HG03280 (cell line): Measurements from ENCODE around the gene CFDP1.

Source experiments
- ATAC-seq: cut with Tn5 transposase; IDR thresholded peaks from one replicate; pipeline ENCODE4 v1.9.1; 2021; ENCODE audit warnings: mild to moderate bottlenecking, moderate library complexity; ENCODE audit not compliant: unreplicated experiment

The CFDP1 gene

DNA sequence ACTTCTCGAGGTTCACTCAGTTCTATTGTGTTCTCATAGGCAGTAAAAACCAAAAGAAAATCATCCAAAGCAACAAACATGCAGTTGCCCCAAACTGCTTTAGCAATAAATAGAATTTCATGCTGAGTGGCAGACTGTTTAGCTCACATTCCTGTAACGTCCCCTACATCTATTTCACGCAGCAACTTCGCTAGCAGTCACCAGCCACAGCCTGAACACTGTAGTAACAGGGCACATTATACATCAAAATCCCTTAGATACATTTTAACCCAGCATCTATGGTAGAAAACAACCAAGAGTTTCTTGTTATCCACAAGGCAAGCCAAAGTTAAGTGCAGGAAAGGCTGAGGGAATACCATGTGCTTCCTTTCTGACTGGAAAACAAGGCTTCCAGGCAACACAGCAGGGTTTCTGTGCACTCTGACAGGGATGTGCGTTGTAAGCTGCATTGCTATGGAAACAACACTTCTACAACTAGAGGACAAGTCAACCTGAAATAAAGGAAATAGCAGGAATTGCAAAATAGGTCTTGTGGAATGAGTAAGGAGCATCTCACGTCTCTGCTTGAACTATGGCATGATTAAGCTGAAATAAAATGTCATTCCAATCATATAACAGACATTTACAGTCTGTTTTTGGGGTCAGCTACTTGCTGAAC lies 55.4 kb downstream of the CFDP1 start:
- ATAC-seq = no peak

DNA sequence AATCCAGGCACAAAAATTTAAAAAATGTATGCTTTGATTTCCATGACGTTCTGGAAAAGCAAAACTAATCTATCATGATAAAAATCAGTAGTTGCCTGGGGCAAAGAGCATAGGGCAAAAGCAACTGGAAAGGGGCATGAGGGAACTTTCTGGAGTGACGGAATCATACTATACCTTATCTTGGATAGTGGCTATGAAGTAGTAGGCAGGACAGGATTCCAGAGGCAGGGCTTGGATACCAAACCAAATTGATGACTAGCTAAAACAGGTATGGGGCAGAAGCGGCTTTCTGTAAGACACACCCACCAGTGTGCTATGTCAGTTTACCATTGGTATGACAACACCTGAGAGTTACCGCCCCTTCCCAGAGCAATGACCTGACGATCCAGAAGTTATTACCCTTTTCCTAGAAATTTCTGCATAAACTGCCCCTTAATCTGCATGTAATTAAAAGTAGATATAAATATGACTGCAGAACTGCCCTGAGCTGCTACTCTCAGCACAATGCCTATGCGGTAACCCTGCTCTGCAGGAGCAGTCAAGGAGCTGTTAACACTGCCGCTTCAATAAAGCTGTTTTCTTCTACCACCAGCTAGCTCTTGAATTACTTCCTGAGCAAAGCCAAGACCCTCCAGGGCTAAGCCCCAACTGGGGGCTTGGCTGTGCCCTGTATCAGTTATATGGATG lies 56.7 kb downstream of the CFDP1 start:
- no peak for ATAC-seq

DNA sequence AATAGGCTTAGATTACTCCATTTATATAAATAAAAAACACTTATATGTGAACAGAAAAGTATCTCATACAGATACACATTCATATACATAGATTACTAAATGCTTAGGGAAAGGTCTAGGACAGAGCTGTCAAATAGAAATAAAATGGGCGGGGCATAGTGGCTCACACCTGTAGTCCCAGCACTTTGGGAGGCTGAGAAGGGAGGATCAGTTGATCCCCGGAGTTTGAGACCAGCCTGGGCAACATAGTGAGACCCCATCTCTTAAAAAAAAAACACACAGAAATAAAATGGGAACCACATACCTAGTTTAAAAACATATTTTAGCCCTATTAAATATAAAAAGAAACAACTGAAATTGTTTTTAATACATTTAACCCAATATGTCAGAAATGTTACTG lies 58.9 kb downstream of the CFDP1 start:
- ATAC-seq = no peak

DNA sequence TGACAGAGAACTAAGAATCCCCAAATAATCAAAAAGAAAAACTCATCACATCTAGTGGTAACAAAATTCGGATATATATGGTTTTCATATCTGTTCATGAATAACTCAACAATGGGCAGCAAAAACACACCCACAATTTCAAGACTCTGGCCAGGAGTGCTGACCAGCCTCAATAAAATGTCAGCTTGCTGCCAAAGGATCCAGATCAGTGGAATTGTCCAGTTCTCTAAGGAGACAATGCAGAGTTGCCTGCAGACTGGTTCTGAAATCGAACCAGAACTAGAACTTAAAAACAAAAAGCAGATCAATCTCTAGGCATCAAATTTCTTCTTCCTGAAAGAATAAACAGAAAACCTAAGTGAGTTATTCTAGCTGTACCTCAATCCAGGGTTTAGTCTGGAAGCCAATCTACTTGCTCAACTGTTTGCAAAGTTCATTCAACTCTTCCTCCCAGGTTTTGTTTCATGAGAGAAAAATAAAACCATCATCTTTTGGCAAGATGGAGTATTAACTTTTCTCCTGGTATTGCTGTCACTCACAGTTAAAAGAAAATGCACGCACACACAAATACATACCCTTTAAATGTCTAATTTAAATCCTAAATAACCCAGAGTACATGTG lies 61.0 kb downstream of the CFDP1 start:
- ATAC-seq = no peak

DNA sequence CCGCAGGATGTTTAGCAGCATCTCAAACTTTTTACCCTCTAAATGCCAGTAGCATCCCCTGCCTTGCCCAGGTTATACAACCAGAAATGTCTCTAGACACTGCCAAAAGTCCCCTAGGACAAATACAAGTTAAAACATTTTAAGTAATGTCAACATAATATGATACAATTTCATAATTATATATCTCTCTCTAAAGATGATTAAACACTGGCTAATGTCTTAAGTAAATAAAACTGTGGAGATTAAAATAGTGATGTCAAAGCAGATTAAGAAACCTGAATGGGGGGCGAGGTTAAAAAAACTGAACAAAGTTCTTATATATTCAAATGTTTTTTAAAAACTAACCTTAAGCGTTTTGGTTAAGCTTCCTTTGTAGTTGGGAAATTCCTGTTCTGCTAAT lies 62.1 kb downstream of the CFDP1 start:
- no peak for ATAC-seq

DNA sequence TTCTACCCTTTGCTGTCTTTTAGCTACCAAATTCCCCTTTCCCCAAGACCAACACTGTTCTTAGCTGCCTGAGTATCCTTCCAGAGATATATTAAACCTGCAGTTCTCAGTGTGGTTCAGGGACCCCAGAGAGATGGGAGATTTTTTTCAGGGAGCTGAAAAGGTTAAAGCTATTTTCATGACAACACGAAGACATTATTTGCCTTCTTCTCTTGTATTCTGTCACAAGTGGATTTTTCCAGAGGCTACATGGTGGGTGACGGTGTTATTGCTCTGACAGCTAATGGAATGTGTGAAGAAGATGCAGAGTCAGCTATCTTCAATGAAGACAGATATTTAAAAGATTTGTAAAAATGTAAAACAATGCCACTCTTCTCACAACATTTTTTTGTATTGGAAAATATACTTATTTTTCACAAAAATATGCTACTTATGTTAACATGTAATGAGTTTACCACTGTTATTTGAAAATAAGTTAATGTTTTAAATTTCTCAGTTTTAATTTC lies 69.0 kb downstream of the CFDP1 start:
- ATAC-seq = no peak

DNA sequence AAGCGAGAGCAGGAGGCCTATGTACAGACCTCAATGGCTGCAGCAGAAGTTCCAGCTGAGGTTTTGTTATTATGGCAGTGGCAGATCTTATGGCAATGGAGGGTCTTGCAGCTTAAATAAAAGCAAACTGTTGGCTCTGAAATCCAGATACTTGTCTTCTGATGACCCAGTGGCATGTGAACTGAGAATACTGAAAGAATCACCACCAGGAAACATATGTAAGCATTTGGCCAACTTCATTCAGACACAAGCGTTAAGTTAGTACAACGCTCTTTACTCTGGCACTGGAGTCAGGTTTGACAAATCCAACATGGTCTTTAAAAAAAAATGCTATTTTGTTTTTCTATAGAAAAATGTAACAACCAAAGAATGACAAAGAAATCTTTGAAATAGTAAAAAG lies 70.5 kb downstream of the CFDP1 start:
- no peak for ATAC-seq

DNA sequence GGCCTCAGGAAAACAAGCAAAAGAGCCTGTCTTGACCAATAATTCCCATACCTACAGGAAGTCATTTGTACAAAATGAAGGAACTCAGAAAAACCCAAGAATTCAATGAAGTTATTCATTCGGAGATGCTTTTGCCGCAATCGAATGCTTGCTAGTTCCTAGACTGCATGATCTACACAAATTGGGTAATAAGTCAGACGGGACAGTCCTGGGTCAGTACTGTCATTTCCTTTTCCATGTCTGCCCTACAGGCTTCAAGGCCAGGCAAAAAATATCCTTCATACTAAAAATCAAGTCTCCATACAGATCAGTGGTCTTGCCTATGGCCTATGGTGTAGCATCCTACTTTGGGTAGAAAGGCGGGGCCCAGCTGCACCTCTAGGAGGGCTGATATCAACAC lies 71.4 kb downstream of the CFDP1 start:
- no peak for ATAC-seq

DNA sequence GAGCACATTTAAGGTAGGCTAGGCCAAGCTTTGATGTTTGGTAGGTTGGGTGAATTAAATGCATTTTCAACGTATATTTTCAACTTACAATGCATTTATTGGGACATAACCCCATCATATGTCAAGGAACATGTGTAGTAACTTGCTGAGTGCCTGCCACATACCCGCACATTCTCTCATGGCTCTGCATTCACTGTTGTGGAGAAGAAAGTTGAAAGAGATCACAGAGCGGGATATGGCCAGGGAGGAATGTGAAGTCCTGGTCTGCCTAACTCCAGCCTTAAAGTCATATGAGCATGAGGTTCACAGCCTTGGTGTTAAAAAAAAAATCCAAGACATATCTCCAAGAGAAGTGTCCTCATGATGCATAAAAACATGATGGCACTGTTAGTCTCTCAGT lies 79.1 kb downstream of the CFDP1 start:
- no peak for ATAC-seq

DNA sequence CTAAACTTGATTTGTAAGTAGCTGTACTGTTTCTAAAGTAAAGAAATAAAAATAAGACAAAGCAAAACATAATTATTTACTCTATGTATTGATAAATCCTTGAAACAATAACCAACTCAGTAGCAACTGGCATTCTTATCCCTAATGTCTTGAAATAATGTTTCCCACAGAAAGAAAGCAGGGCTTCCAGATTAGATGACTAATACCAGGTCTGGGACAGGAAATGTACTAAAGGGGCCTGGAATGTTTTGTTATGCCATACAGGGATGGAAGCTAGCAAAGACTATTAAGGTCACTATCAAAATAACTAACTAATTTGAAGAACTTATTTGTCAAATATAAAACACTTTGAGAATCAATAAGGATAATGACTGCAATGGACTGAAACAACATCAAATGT lies 82.1 kb downstream of the CFDP1 start:
- ATAC-seq = no peak

DNA sequence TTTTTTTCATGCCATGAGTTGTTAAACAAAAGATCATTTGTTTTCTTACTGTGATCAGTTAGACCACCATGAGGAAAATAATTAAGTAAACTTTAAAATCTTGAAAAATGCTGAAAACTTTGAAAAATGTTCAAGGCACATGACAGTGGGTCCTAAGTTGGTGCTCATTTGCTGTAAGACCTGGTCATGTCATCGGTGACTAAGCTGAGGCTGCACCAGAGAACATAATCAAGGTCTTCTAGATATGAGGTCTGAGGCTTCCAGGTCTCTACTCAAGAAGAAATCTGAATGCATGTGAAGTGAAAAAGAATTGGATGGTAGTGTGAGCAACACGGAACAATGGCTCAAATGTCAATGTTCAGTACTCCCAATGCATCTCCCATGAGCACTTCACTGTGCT lies 87.6 kb downstream of the CFDP1 start:
- ATAC-seq = no peak

DNA sequence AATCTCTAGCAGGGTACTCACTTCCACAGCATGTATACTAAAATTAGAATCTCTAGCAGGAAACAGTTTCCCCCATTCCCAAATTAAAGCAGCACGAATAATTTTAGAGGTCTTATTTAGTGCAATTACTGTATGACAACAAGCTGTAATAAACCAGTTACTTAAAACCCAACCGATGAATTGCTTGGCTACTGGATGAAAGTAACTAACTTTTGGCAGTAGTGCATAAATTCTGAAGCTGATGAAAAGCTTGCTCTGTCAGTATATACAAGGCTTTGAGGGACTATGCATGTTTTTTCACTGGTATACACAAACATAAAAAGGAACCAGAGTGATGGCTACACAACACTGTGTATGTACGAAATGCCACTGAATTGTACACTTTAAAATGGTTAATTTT lies 89.4 kb downstream of the CFDP1 start:
- no peak for ATAC-seq

DNA sequence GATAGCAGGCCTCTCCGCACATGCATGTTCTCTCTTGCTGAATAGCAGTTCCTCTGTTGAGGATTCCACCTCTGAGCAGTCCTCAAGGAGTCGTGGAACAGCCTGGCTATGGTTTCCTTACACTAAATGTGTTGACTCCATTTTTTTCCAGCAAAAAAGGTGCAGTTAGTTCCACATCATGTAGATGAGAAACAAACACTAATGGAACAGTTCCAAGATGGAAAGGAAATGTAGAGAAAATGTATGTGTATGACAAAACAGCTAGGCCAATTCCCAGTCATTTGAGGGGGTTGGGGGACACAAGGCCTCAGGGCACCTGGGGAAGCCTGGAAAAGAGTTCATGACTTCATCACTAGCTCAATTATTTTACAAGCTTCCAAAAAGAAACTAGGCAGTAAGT lies 90.0 kb downstream of the CFDP1 start:
- no peak for ATAC-seq

DNA sequence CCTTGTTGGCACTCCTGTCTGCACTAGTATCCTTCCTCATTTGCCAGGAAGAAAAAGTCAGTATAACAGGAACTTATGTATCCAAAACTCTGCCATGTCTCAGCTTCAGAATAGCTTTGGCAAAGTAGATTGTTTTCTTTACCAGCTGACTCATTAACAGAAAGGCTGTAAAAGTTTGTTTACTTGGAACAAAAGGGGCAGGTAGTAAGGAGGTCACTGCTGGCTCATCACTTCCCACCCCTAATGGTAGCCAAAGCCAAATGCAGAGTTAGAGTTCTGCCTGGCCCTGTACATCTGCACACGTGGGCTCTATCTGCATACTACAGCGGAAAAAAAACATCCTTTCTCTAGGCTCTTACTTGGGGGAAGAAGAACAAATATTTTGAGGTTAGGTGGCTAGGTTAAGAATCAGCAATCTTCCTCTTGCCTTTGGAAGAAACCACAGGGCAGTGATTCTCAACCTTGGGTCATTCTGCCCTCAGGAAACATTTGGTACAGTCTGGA lies 90.9 kb downstream of the CFDP1 start:
- no peak for ATAC-seq

DNA sequence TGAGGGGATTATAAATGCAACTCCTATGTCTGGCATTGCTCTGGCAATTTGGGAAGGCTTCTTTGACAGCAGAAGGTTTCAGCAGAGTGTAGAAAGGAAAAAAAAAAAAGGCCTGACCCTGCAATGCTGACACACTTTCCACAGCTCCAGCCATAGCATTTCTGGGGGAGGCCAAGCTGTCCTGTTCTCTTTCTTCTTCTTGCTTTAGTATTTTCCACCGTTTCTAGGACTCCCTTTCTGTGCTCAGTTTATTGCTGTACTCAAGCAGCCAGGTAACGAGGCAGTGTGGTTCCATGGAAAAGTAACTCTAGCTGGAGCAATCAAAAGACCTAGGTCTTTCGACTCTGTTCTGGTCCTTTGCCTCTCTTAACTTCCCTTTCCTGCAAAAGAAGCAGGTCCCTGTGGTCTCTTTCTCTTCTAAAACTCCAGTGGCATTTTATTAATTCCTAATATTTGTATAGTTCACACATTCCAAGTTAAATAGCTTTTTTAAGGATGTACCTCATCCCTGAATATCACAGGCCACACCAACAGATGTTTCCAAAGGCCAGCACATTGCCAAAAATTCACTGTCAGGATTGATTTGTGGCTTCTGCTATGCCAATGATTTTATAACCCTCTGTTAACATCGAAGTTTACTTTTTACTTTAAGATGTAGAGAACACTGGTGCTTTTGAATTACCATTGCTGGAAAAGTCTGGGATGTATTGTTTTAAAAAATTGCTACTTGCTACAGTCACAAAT lies 91.6 kb downstream of the CFDP1 start:
- no peak for ATAC-seq

DNA sequence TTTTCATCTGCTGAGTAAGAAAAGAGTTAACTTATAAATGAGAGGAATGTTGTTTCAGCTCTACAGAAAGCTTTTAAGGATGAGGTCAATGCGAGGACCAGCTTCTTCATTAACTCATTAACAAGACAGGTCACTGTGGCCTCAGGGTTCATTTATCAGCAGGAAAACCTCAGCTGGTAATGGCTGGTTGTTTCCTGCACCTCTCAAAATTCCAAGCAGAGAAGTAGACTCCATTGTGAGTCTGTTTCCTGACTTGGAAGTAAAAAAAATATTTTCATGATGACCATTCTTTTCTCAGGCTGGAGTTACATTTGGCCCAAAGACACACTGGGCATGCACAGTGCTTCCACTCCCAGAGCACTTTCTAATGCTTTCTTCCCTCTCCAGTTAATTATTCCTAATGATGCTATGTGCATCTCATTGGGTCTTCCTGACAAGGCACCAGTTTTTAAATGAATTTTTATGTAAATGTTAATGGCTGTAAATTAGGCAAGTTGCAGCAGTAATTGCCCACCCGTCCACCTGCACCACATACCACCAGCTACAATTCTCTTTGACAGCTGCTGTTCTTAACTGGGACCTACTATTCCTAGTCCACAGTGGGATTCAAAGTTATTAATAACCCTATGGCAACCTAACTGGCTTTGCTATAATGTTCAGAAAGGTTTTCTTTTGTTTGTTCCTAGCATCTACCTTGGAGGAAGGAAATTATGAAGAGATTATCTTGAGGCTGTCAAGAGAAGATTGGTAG lies 92.4 kb downstream of the CFDP1 start:
- ATAC-seq = no peak

DNA sequence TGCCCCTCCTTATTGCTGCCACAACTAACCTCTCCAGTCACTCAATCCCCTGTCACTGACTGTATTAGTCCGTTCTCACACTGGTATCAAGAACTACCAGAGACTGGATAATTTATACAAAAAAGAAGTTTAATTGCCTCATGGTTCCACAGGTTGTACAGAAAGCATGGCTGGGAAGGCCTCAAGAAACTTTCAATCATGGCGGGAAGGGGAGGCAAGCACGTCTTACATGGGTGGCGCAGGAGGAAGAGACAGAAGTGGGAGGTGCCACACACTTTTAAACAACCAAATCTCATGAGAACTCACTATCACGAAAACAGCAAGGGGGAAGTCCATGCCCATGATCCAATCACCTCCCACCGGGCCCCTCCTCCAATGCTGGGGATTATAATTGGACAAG lies 95.9 kb downstream of the CFDP1 start:
- ATAC-seq = no peak

DNA sequence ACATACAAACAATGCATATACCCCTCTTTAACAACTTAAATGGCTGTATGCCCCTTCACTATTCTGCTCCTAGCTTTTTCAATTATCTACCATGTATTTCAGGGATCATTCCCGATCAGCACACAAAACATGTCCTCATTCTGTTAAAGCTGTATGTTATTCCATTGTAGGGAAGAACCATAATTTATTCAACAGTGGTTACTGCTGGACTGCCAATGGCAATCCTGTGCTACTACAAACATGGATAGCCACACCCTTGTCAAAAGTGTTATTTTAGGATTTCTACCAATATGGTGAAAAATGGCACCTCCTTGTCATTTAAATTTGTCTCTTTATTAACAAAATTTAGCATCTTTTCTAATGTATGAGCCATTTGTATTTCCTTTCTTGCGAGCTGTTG lies 96.8 kb downstream of the CFDP1 start:
- no peak for ATAC-seq

DNA sequence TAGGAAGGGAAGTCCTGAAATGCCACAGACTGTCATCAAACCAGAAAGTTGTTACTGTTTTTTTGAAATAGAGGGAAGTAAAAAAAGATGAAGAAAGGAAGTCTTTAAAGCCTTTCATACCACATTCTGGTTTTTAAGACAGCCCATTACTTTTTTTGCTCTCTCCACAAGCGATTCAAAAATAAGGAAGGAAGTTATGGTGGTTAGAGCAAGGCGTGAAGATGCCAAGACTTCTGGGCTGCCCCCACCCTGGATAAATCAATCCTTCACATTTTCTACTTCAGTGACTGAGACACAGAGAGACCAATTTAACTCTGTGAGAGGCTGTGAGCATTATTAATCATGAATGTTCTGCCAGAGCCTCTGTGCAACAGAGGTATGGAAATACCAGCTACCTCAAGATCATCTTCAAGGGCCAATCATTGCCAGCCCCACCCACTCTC lies 99.6 kb downstream of the CFDP1 start:
- ATAC-seq = no peak

DNA sequence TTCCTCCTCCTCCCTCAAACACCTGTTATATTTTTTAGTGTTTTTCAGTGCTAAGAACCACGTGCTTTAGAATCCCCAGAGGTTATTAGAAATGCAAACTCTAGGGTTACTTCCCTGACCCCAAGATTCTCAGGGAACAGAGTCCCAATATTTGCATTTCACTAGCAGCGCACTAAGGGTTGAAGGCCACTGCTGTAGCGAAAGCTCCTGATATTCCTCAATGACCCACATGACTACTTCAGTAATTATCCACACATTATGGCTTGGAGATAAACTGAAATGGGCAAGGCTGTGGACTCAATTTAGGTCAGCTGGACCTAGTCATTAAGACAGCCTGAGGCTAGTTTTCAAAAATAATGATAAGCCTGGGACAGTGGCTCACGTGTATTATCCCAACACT lies 103.4 kb downstream of the CFDP1 start:
- ATAC-seq = no peak

DNA sequence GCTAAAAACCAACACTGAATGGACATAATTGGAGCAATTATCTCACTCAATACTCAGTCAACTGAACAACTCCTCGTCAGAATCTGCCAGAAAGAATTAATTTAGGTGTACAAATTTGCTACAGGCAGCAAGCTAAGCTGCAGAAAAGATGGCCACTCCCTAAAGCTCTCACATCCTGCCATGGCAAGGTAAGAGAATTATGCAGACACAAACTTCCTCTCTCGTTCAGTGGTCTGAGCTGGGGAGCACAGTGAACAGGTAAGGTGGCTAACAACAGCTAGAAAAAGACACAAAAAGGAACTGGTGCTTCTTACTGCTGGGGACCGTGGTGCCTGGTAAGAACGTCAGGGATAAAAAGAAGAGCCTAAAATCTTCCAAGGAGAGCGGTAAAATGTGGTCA lies 107.0 kb downstream of the CFDP1 start:
- ATAC-seq = no peak
